Measurements from ENCODE around the gene NTN1.

The NTN1 gene

DNA sequence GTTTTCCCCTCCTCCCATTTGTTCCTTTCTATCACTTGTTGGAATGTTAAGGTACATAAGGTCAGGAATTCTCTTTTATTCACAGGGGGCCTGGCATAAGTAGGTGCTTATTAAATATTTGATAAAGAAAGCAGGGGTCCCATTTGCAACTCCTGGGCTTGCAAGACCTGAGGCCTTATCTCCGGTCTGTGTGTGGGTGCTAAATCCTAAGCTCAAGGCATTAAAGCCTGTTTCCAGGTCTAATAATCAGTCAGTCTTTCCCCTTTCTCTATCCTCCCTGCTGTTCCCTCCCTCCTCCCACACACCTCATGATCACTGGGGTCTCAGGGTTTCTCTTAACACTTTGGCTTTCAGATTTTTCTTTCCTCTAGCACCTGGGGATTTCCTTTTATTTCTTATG lies 17.1 kb downstream of the NTN1 start:
- no peak for DNase-seq

GRCh38 chr17:9044772-9045463 lies 23.6 kb downstream of the NTN1 start:
- DNase-seq, result no peak

DNA sequence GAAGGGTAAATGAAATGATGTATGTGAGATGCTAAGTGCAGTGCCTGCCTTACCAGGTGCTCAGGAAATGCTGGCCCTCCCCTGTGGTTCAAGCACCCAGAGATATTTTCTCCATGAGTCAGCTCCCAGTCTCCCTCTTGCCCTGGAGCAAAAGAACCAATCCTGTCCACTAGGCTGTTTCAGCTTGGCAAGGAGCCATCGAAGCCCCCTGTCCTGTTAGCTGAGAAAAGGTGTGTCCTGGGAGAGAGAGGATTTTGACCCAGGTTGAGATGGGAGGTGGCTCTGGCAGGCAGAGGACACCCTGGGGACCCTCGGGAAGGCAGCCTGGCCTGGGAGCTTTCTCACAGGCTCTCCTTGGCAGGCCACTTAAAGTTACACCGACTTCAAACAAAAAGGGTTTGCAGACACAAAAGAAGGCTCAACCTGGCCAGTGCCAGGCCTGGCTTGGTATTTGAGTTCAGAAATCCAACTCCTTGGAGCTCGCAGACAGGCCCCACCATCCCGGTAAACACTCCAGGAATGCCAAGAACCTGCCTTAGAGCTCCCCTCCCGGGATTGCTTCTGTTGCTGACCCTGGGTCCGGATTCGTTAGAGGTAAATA lies 29.6 kb downstream of the NTN1 start:
- no peak for DNase-seq

GRCh38 chr17:9051561-9051960 lies 30.3 kb downstream of the NTN1 start:
- DNase-seq, result no peak

DNA sequence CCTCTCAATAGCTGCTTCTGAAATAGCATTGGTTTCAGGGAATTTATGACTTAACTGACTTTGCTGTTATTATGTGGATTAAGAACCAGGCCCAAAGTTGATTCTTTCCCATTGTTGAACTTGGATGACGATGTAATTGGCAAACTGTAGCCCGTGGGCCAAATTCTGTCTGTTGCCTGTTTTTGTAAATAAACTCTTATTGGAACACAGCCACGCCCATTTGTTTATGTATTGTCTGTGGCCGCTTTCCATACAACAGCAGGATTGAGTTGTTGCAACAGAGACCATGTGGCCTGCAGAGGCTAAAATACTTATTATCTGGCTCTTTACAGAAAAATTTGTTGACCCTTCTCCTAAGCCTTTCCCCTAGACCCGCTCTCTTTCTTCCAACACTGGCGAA lies 31.6 kb downstream of the NTN1 start:
- no peak for DNase-seq

GRCh38 chr17:9053406-9053805 lies 32.1 kb downstream of the NTN1 start:
- DNase-seq, result no peak

- no peak for DNase-seq
Observed at GRCh38 chr17:9054126-9054975, 33.0 kb downstream of the NTN1 start.

DNA sequence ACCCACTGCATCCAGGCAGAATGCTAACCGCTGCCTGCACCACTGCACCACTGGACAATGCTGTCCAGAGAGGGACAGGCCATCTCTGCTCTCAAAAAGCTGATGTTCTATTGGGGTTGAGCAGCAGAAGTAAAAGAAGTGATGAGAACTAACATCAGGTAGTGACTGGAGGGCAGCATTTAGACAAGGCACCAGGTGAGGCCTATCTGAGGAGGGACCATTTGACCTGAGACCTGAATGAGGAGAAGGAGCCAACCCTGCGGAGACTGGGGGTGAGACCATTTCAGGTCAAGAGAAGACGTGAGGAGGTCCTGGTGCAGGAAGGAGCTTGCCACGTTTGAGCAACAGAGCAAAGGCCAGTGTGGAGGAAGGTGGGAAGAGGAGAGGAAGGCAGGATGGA lies 34.0 kb downstream of the NTN1 start:
- DNase-seq, result no peak

GRCh38 chr17:9056566-9056965 lies 35.3 kb downstream of the NTN1 start:
- no peak for DNase-seq

DNA sequence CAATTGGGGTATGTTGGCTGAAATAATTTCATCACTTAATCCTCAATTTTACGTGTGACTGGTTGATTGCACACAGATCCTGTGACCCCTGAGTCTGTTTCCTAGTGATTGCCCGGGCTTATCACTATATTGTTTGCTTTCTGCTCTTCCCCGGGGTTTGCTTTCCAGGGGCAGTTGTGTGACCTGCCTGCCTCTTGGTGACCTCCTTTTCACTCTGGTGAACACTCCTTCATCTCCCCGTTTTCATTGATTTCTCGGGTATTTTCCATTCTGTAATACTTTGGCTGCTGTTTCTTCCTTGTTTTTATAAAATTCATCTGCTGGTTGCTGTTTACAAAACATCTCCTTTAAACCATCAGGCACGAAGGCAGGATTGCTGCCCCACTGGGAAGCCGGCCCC lies 36.0 kb downstream of the NTN1 start:
- no peak for DNase-seq

DNA sequence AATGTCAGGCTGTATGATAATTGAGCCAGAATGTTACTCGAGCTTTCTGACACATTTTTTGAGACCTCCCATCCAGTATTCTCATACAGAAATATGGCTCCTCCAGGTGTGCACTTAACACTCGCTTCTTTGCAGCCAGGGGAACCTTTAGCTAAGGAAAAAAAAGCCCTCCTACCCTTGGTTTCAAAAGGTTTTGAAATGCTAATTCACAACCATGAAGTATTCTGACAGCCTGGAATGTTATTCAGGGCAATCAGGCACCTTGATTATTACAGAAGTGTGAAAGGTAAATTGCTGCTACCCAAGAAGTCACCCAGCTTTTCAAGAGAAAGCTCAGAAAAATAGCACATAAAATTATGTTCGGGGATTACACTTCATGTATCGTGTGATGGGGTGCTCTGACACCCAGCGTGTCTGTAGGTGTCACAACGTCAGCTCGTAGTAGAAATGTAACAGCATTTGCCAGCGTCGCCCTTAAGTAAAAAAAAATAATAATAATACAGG lies 41.1 kb downstream of the NTN1 start:
- DNase-seq, result no peak

DNA sequence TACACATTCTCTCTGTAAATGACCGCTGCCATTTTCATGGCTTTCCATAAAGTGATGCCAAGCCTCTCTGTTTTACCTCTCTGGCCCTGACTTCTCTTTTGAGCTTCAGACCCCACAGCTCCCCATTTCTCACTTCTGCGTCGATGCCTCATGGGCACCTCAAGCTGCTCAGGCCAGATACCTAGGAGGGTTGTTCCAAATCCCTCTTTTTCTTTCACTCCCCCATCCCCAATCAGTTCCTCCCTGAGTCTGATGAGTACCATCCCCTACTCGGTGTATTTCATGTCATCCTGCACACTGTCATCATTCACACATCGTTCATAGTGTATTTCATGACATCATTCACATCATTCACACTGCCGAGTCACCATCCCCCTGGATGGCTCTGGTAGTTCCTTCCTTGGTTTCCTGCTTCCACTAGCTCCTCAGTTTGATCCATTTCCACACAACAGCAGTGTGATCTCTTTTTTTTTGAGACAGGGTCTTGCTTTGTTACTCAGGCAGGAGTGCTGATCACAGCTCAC lies 43.1 kb downstream of the NTN1 start:
- DNase-seq, result no peak

- no peak for DNase-seq
Observed at GRCh38 chr17:9071016-9071415, 49.7 kb downstream of the NTN1 start.

GRCh38 chr17:9071811-9072498 lies 50.6 kb downstream of the NTN1 start:
- no peak for DNase-seq

- no peak for DNase-seq
Observed at GRCh38 chr17:9072696-9073339, 51.5 kb downstream of the NTN1 start.

GRCh38 chr17:9074131-9074530 lies 52.8 kb downstream of the NTN1 start:
- no peak for DNase-seq

DNA sequence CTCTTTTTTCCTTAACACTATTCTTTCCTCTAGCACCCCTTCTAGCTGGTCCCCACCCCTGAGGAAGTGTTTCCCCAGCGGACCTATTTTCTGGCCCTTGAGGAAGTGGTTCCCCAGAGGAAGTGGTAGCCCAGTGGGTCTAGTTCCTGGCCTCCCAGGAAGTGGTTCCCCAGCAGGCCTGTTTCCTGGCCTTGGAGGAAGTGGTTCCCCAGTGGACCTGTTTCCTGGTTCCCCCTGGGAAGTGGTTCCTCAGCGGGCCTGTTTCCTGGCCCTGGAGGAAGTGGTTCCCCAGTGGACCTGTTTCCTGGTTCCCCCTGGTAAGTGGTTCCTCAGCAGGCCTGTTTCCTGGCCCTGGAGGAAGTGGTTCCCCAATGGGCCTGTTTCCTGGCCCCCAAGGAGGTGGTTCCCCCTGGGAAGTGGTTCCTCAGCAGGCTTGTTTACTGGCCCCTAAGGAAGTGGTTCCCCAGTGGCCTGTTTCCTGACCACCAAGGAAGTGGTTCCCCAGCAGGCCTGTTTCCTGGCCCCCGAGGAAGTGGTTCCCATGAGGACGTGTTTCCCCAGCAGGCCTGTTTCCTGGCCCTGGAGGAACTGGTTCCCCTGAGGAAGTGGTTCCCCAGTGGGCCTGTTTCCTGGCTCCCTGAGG lies 58.3 kb downstream of the NTN1 start:
- no peak for DNase-seq

- no peak for DNase-seq
Observed at GRCh38 chr17:9080296-9080914, 59.1 kb downstream of the NTN1 start.

DNA sequence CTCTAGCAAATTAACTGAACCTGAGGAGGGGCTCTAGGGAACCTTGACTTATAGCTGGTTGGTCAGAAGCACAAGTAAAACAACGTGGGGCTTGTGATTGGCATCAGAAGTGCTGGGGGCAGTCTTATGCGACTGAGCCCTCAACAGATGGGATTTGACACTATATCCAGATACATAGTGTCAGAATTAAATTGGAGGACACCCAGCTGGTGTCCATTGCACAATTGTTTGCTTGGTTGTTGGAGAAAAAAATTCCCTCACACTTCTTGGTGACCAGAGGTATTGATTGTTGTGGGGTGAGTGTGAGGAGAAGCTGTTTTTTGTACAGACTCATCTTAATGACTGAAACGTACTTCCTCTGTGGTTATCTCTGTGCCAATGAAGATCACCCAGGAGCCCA lies 59.7 kb downstream of the NTN1 start:
- no peak for DNase-seq

DNA sequence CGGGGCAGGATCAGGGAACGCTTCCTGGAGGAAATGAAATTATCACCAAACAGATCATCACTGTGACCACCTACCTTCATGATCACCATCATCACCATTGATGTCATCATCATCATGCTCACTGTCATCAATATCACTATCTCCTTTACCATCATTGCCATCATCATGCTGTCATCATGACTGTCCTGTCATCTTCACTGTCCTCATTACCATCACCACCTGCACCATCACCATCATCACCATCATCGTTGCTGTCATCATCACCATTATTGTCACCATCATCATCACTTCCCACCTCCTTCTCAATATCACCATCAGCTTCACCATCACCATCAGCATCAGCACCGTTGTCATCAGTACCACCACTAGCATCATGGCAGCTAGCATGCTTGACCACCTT lies 65.3 kb downstream of the NTN1 start:
- no peak for DNase-seq

DNA sequence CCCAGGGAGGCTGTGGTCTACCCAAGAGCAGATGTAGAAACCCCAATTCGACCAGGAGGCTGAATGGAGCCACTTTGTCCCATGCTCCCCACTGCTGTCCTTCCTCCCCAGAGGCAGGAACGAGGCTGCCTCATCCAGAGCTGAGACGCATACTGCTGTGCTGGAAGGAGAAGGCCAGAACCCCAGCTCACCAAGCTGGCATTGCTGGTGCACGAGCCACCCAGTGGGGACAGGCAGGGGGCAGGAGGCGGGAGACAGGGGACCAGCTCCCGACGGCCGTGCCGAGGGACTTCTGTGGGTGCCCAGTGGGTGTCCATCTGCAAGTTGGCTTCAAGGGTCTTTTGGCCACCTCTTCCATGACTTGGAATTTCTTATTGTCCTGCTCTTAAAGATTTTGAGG lies 66.6 kb downstream of the NTN1 start:
- DNase-seq, result no peak

Data from cortex of kidney (tissue), 1 donor.